ENCODE measurements around the gene MMP2.

- no peak for TF ChIP-seq CTCF (IDR thresholded peaks at IDR 0.05; ENCODE audit: control extremely low read depth in 1 of 3, insufficient read depth in 1 of 3, low read depth in 1 of 3, low read length in 3 of 3)
- no peak for TF ChIP-seq POLR2A (IDR thresholded peaks at IDR 0.05; ENCODE audit: control extremely low read depth in 1 of 2, low read depth in 2 of 2, low read length in 2 of 2)
These were observed 1.3 kb upstream of the MMP2 start for GRCh38 chr16:55477736-55478135.
